Stimulated activated CD8-positive, alpha-beta memory T cell treated with anti-CD3 and anti-CD28 coated beads, Interleukin-7, amount 100 ng/mL, for 48 hours (primary cell): Measurements from ENCODE around the gene TAS2R8.
"Not testable (repeated sequence)": the region's sequence is repeated elsewhere in the genome, so short reads cannot be mapped to it uniquely, and the experiment has no call there.

Experiments used
- DNase-seq, 2 donors: peaks; one replicate each; pipeline ENCODE4 v3.0.0-alpha.2; 2020; ENCODE audit warnings: low read depth in 1 of 2; ENCODE audit errors: extremely low read depth in 1 of 2

TAS2R8 gene

GRCh38 chr12:10807186-10807585, at the start of gene TAS2R8:
TAS2R8 (minus strand) TSS chr12:10807286; CDS start chr12:10806980, 306 bp downstream.
- DNase-seq: no peak

- no peak for DNase-seq
Observed at GRCh38 chr12:10855807-10856206, 48.7 kb upstream of the TAS2R8 start.

GRCh38 chr12:10853776-10854175, 46.7 kb upstream of the TAS2R8 start:
- DNase-seq: no peak

- no peak for DNase-seq
Observed at GRCh38 chr12:10851243-10851858, 44.3 kb upstream of the TAS2R8 start.

GRCh38 chr12:10849425-10849878, 42.4 kb upstream of the TAS2R8 start, which contains the start of gene PRR4:
PRR4 (minus strand) TSS chr12:10849475; CDS start chr12:10849437, 38 bp downstream.
- no peak for DNase-seq

- no peak for DNase-seq
Observed at GRCh38 chr12:10847744-10848143, 40.7 kb upstream of the TAS2R8 start.

GRCh38 chr12:10842862-10843261, 35.8 kb upstream of the TAS2R8 start:
- DNase-seq: no peak

GRCh38 chr12:10838461-10838860, 31.4 kb upstream of the TAS2R8 start:
- no peak for DNase-seq

GRCh38 chr12:10829994-10830393, 22.9 kb upstream of the TAS2R8 start:
- DNase-seq: no peak

- no peak for DNase-seq
Observed at GRCh38 chr12:10826258-10826657, 19.2 kb upstream of the TAS2R8 start, which contains the start of gene TAS2R10. TAS2R10 (minus strand) TSS chr12:10826358; CDS start chr12:10826269, 89 bp downstream.

- DNase-seq: no peak
Observed at GRCh38 chr12:10824957-10825356, 17.9 kb upstream of the TAS2R8 start.

- DNase-seq: no peak
Observed at GRCh38 chr12:10811883-10812536, 4.9 kb upstream of the TAS2R8 start.

GRCh38 chr12:10810068-10810467, 3.0 kb upstream of the TAS2R8 start, which contains the start of gene TAS2R9:
TAS2R9 (minus strand) TSS chr12:10810168; CDS start chr12:10810075, 93 bp downstream.
- no peak for DNase-seq

- DNase-seq: no peak
Observed at GRCh38 chr12:10802587-10802986, 4.5 kb downstream of the TAS2R8 start, which contains the start of gene TAS2R7. TAS2R7 (minus strand) TSS chr12:10802627; CDS start chr12:10802570, 57 bp downstream.

- no peak for DNase-seq
Observed at GRCh38 chr12:10801741-10802140, 5.3 kb downstream of the TAS2R8 start.

GRCh38 chr12:10794222-10794621, 12.9 kb downstream of the TAS2R8 start:
- no peak for DNase-seq

- not testable (repeated sequence) for DNase-seq
Observed at GRCh38 chr12:10791769-10792168, 15.3 kb downstream of the TAS2R8 start.

GRCh38 chr12:10783252-10783651, 23.8 kb downstream of the TAS2R8 start:
- DNase-seq: no peak

GRCh38 chr12:10779103-10779502, 28.0 kb downstream of the TAS2R8 start:
- no peak for DNase-seq

GRCh38 chr12:10771132-10771733, 35.9 kb downstream of the TAS2R8 start:
- no peak for DNase-seq

- no peak for DNase-seq
Observed at GRCh38 chr12:10759657-10760056, 47.4 kb downstream of the TAS2R8 start.

- DNase-seq: no peak
Observed at GRCh38 chr12:10756194-10756593, 50.9 kb downstream of the TAS2R8 start.
